ENCODE data around the gene RTEL1.
A peak's percentile ranks its signal among the peaks of the same experiment; 100 is the strongest.
"Not testable (repeated sequence)": the region's sequence is repeated elsewhere in the genome, so short reads cannot be mapped to it uniquely, and the experiment has no call there.

Gene RTEL1

GRCh38 chr20:63657937-63658748 lies at the start of gene RTEL1:
Gene RTEL1, plus strand, starts transcription at chr20:63658312. Its CDS starts 1,091 bp downstream, at chr20:63659403.
- DNase-seq = peak; percentile 96

- DNase-seq = no peak
Observed at GRCh38 chr20:63610581-63611435, 47.3 kb upstream of the RTEL1 start.

GRCh38 chr20:63611646-63612045 lies 46.5 kb upstream of the RTEL1 start:
- DNase-seq = no peak

GRCh38 chr20:63612276-63612931 lies 45.7 kb upstream of the RTEL1 start:
- no peak for DNase-seq

- DNase-seq = not testable (repeated sequence)
Observed at GRCh38 chr20:63613863-63614594, 44.1 kb upstream of the RTEL1 start.

GRCh38 chr20:63617092-63617875 lies 40.8 kb upstream of the RTEL1 start:
- DNase-seq = no peak

- DNase-seq = no peak
Observed at GRCh38 chr20:63617876-63618265, 40.2 kb upstream of the RTEL1 start.

- DNase-seq = no peak
Observed at GRCh38 chr20:63618291-63618980, 39.7 kb upstream of the RTEL1 start.

GRCh38 chr20:63619086-63619485 lies 39.0 kb upstream of the RTEL1 start:
- no peak for DNase-seq

GRCh38 chr20:63619505-63619904 lies 38.6 kb upstream of the RTEL1 start:
- no peak for DNase-seq

- DNase-seq = no peak
Observed at GRCh38 chr20:63620991-63621390, 37.1 kb upstream of the RTEL1 start.

- no peak for DNase-seq
Observed at GRCh38 chr20:63622096-63622495, 36.0 kb upstream of the RTEL1 start.

- no peak for DNase-seq
Observed at GRCh38 chr20:63622732-63623131, 35.4 kb upstream of the RTEL1 start.

GRCh38 chr20:63624486-63624885 lies 33.6 kb upstream of the RTEL1 start:
- DNase-seq = no peak

- no peak for DNase-seq
Observed at GRCh38 chr20:63625771-63626423, 32.2 kb upstream of the RTEL1 start.

- peak; percentile 52 for DNase-seq
Observed at GRCh38 chr20:63626424-63627128, 31.5 kb upstream of the RTEL1 start, which contains the start of gene GMEB2. Gene GMEB2, minus strand, starts transcription at chr20:63627101. Its CDS starts 7,704 bp downstream, at chr20:63619397.

- DNase-seq = peak; percentile 91
Observed at GRCh38 chr20:63627129-63627750, 30.9 kb upstream of the RTEL1 start.

GRCh38 chr20:63627751-63628245 lies 30.3 kb upstream of the RTEL1 start:
- no peak for DNase-seq
